ENCODE data around the gene EYA2.

EYA2 gene

GRCh38 chr20:46850416-46850815 is 44.2 kb upstream of the EYA2 start:
- H3K27me3 ChIP-seq (ENCODE audit: insufficient read depth, low read depth): no peaks in the 10 kb centered on the region
- no peaks in the 10 kb centered on the region for H3K4me1 ChIP-seq (ENCODE audit: low read depth, poor library complexity, severe bottlenecking)
- H3K9ac ChIP-seq: no peak overlapping the region
- H4K20me1 ChIP-seq (ENCODE audit: insufficient read depth): no peaks in the 10 kb centered on the region
- no peak overlapping the region for H3K27ac ChIP-seq
- no peak overlapping the region for H3K4me2 ChIP-seq
- H3K36me3 ChIP-seq (ENCODE audit: insufficient read depth): no peaks in the 10 kb centered on the region
- H2AFZ ChIP-seq (ENCODE audit: low read depth): no peak overlapping the region
- no peak overlapping the region for H3K4me3 ChIP-seq (IDR thresholded peaks at IDR 0.05; ENCODE audit: insufficient read depth, low read depth, low read length)
- no peaks in the 10 kb centered on the region for H3K79me2 ChIP-seq (ENCODE audit: insufficient read depth, low read depth)
- no peak for TF ChIP-seq CTCF (conservative IDR thresholded peaks at IDR 0.05; ENCODE audit: low read depth, low read length)

GRCh38 chr20:46850896-46851295 is 43.7 kb upstream of the EYA2 start:
- Histone ChIP-seq H3K4me3 (IDR thresholded peaks at IDR 0.05; ENCODE audit: insufficient read depth, low read depth, low read length) (no peak overlapping the region), H2AFZ (ENCODE audit: low read depth) (no peak overlapping the region), H3K4me1 (ENCODE audit: low read depth, poor library complexity, severe bottlenecking) (no peaks in the 10 kb centered on the region), H3K4me2 (no peak overlapping the region), H3K36me3 (ENCODE audit: insufficient read depth) (no peaks in the 10 kb centered on the region), H3K27me3 (ENCODE audit: insufficient read depth, low read depth) (no peaks in the 10 kb centered on the region), H3K79me2 (ENCODE audit: insufficient read depth, low read depth) (no peaks in the 10 kb centered on the region), H3K27ac (no peak overlapping the region), H4K20me1 (ENCODE audit: insufficient read depth) (no peaks in the 10 kb centered on the region), H3K9ac (no peak overlapping the region)
- no peak for TF ChIP-seq CTCF (conservative IDR thresholded peaks at IDR 0.05; ENCODE audit: low read depth, low read length)

GRCh38 chr20:46851746-46852145 is 42.9 kb upstream of the EYA2 start:
- no peaks in the 10 kb centered on the region for H3K79me2 ChIP-seq (ENCODE audit: insufficient read depth, low read depth)
- H3K9ac ChIP-seq: no peak overlapping the region
- no peak for TF ChIP-seq CTCF (conservative IDR thresholded peaks at IDR 0.05; ENCODE audit: low read depth, low read length)
- H3K27me3 ChIP-seq (ENCODE audit: insufficient read depth, low read depth): no peaks in the 10 kb centered on the region
- no peaks in the 10 kb centered on the region for H3K4me1 ChIP-seq (ENCODE audit: low read depth, poor library complexity, severe bottlenecking)
- H2AFZ ChIP-seq (ENCODE audit: low read depth): no peak overlapping the region
- no peaks in the 10 kb centered on the region for H4K20me1 ChIP-seq (ENCODE audit: insufficient read depth)
- no peaks in the 10 kb centered on the region for H3K36me3 ChIP-seq (ENCODE audit: insufficient read depth)
- no peak overlapping the region for H3K4me2 ChIP-seq
- no peak overlapping the region for H3K4me3 ChIP-seq (IDR thresholded peaks at IDR 0.05; ENCODE audit: insufficient read depth, low read depth, low read length)
- H3K27ac ChIP-seq: no peak overlapping the region

- H3K9ac ChIP-seq: no peak overlapping the region
- no peak overlapping the region for H2AFZ ChIP-seq (ENCODE audit: low read depth)
- H3K4me1 ChIP-seq (ENCODE audit: low read depth, poor library complexity, severe bottlenecking): no peaks in the 10 kb centered on the region
- TF ChIP-seq CTCF (conservative IDR thresholded peaks at IDR 0.05; ENCODE audit: low read depth, low read length): no peak
- H3K79me2 ChIP-seq (ENCODE audit: insufficient read depth, low read depth): no peaks in the 10 kb centered on the region
- no peak overlapping the region for H3K4me2 ChIP-seq
- H4K20me1 ChIP-seq (ENCODE audit: insufficient read depth): no peaks in the 10 kb centered on the region
- H3K27me3 ChIP-seq (ENCODE audit: insufficient read depth, low read depth): no peaks in the 10 kb centered on the region
- no peaks in the 10 kb centered on the region for H3K36me3 ChIP-seq (ENCODE audit: insufficient read depth)
- no peak overlapping the region for H3K27ac ChIP-seq
- H3K4me3 ChIP-seq (IDR thresholded peaks at IDR 0.05; ENCODE audit: insufficient read depth, low read depth, low read length): no peak overlapping the region
These were observed 42.3 kb upstream of the EYA2 start for GRCh38 chr20:46852313-46852712.

- Histone ChIP-seq H2AFZ (ENCODE audit: low read depth) (no peak overlapping the region), H3K36me3 (ENCODE audit: insufficient read depth) (no peaks in the 10 kb centered on the region), H3K27ac (no peak overlapping the region), H3K4me2 (no peak overlapping the region), H4K20me1 (ENCODE audit: insufficient read depth) (no peaks in the 10 kb centered on the region), H3K9ac (no peak overlapping the region), H3K79me2 (ENCODE audit: insufficient read depth, low read depth) (no peaks in the 10 kb centered on the region), H3K4me3 (IDR thresholded peaks at IDR 0.05; ENCODE audit: insufficient read depth, low read depth, low read length) (no peak overlapping the region), H3K4me1 (ENCODE audit: low read depth, poor library complexity, severe bottlenecking) (no peaks in the 10 kb centered on the region), H3K27me3 (ENCODE audit: insufficient read depth, low read depth) (no peaks in the 10 kb centered on the region)
- TF ChIP-seq CTCF (conservative IDR thresholded peaks at IDR 0.05; ENCODE audit: low read depth, low read length): no peak
These were observed 40.7 kb upstream of the EYA2 start for GRCh38 chr20:46853926-46854325.

Measured in KMS-11 (cell line).